DMS153 treated with DMSO at 0.1 percent for 48 hours (cell line): ENCODE data around the gene KLF15.

Source experiments
- DNase-seq: peaks from one replicate; lab custom pipeline; 2025; ENCODE audit not compliant: unreplicated experiment; lab: John Stamatoyannopoulos, UW

The KLF15 gene

DNA sequence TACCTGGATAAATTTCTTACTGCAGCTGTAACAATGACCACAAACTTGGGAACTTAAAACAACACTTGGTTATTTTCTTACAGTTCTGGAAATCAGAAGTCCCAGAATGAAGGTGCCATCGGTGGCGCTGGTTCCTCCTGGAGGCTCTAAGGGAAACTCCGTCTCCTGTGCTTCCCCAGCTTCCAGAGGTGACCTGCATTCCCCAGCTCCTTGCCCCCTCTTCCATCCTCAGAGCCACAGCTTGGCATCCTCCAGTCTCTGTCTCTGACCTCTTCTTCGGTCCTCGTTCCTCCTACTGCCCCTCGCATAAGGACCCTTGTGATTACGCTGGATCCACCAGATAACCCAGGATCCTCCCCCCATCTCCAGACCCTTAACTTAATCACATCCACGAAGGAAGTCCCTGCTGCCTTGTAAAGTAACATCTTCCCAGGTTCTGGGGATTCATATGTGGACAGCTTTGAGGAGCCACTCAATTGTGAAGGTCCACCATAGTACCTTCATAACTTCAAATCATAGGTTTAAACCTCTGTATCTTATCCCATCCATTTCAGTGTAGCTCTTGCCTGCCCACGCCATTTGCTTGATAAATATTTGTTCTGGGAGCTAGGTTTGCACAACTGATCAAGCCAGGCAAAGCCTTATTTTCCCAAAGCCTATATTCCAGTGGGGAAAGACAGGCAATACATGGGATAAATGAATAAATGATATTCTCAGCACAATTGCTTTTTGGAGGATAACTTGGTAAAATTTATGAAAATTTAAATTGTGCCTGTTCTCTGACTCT is 34.8 kb downstream of the KLF15 start:
- DNase-seq, result no peak

DNA sequence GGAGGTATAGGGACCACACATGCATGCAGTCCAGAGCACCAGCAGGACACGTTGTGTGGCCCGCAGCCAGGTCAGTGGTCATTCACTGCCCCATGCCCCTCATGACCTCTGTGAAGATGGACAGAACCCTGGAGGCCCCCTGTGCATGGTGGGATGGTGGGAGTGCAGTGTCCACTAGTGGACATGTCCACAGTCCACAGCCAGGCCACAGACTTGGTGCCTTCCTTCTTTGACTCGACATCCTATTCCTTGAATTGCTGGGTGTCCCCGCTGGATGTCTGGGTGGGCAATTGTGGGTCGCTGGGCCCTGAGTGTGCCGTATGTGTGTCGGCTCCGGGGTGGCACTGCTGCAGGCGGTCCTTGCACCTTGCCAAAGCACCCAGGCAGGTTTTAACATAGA is 35.7 kb downstream of the KLF15 start:
- no peak for DNase-seq

- no peak for DNase-seq
Observed at GRCh38 chr3:126320517-126321293, 36.5 kb downstream of the KLF15 start.

DNA sequence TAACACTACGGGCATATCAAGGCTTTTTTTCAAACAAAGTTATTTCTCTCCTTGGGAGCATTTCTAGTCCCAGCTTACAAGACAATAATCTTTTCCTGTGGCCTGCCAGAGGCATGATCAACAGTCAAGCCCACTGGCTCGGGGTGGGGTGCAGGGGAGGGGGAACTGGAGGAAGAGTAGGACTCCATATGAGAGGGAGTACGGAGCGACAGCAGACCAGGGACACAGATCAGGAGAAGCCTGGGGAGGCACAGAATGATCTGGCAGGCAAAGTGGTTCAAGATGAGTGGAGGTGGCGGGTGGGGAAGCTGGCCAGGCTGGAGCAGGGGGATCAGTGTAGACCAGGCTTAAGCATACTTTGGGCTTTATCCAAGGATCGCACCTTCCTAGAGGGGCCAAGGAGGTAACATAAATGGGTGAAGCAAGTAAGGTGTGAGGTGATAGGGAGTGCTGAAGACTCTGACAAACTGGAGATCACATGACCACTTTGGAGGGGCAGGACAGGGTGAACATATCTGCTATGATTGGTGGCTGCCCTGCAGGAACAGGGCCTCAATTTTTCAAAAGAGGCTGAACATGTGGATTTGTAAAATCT is 37.4 kb downstream of the KLF15 start:
- DNase-seq, result no peak

DNA sequence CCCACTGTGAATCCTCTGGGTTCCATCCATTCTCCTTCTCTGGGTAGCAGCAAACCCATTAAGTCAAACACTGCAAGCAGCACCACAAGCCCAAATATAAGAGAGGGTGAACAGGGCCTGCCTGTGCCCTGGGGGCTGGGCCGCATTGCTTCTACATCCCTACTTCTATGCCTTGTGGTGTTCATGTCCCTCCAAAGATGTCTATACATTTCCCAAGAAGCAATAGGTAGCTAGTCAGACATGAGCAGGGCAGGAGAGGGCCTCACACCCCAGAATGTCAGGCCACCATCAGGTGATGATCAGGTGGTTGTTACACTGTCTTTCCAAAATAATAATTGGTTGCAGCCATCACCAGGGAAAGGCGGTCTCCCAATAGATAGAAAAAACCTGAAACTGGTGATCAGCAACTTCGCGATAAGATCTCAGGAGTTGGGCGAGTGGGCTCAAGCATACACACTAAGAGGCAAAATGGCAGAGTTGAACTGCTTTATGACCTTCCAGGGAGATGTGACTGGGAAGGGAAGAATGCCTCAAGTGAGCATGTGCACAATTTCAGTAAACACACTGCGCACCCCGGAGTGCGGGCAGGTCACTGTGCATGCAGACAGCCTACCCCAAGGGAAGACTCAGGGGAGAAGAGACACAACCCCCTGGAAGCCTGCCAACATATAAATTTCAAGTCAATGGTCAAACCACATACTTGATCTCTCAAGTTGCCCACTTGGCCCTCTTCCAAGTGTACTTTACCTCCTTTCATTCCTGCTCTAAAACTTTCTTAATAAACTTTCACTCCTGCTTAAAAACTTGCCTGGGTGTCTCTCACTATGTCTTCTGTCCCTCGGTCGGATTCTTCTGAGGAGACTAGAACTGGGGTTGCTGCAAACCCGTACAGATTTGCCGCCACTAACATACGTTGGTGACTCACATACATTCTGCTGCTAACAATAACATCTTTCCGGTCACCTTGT is 39.9 kb downstream of the KLF15 start:
- DNase-seq, result no peak

- no peak for DNase-seq
Observed at GRCh38 chr3:126316501-126316939, 40.7 kb downstream of the KLF15 start.

- DNase-seq, result no peak
Observed at GRCh38 chr3:126316031-126316461, 41.2 kb downstream of the KLF15 start.

GRCh38 chr3:126314790-126315658 is 42.2 kb downstream of the KLF15 start:
- no peak for DNase-seq

DNA sequence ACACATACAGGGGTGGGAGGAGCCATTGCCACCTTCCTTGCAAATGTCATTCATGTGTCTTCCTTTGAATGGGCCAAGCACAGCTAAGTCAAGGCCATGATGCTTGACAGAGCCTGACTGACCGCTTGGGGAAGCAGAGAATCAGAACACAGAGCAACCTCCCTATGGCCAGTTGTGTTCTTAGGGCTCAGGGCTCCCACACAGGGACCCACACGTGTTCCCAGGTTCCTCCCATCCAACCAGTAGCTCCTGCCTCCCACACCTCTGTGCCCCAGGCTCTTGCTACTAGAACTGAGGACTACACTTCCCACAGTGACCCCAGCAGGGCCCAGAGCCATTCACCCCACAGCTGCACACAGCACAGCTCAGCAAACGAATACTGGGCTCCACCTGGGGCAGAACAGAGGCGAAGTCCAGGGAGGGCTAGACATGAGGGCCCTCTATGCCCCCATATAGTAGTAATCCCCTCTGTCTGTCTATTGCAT is 42.9 kb downstream of the KLF15 start:
- DNase-seq, result no peak

GRCh38 chr3:126313580-126314304 is 43.5 kb downstream of the KLF15 start:
- no peak for DNase-seq

- no peak for DNase-seq
Observed at GRCh38 chr3:126313166-126313565, 44.0 kb downstream of the KLF15 start.

DNA sequence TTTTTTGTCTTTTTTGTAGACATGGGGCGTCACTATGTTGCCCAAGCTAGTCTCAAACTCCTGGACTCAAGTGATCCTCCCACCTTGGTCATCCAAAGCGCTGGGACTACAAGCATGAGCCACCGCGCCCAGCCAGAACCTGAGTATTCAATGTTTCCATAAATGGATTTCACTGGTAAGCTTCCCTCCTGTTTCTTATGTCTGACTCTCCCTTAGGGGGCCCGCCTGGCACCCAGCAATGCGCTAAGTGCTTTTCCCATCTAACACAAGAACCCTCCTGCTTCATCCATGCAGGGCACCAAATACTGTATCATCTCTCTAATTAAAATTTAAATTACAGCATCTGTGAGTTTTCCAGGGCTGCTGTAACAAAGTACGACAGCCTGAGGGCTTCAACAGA is 44.9 kb downstream of the KLF15 start:
- no peak for DNase-seq

DNA sequence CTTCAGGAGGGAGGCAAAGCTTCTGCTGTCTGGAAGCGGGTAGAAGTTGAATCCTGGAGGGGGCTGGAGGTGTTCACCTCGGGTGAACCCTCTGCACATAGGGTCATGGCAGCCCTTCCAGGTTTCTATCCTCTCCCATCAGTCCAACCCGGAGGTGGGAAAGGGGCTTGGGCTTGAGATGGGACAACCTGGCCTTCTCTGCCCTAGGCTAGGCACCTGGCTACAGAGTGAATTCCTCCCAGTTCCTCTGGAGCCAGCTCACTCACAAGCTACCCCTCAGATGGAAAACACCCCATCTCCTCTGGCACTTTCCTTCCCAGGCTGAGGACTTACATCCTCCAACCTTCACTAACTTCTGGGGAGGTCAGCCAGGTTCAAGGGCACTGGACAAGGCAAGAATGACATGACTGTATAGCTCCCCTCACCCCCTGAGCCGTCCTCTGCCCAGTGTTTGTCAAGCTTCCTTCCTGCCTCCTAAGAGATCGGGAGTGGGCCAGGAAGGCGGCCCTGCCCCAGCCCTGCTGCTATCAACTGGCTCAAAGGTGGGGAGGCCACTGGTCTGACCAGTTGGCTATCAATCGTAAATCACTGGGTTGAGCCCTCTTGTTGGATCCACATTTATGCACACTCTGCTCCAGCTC is 45.8 kb downstream of the KLF15 start:
- no peak for DNase-seq

- DNase-seq, result no peak
Observed at GRCh38 chr3:126310816-126311215, 46.4 kb downstream of the KLF15 start.

DNA sequence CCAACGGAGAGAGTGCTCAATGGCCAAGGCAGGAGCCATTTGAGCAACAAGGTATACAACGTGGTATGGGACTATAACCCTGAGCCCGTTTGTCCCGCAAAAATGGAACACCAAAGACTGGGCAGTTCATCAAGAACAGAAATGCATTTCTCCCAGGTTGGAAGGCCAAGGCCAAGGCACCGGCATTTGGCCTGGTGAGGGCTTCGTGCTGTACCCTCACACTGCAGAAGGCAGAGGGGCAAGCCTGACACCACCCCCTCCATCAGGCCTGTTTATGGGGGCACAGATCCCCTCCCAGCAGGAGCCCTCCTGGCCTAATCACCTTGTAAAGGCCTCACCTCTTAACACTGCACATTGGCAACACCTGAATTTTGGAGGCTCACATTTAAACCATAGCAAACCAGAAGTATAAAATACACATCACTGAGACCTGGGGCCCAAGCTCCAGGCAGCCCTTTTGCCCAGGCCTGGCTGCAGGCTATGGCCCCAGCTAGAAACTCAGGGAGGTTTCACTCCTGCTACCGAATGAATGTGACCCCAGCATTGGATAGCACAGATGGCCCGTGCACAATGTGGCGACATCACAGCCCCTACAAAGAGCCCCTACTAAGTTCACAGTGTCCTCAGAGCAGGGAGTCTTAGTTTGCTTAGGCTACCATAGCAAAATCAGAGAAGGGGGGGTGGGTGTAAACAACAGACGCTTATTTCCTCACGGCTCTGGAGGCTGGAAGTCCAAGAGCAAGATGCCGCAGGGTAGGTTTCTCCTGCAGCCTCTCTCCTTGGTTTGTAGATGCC is 47.1 kb downstream of the KLF15 start:
- DNase-seq, result no peak

GRCh38 chr3:126309165-126309564 is 48.0 kb downstream of the KLF15 start:
- DNase-seq, result no peak

GRCh38 chr3:126308394-126309125 is 48.6 kb downstream of the KLF15 start:
- DNase-seq, result no peak
